ENCODE measurements around the gene ATP9B. TPM values are rescaled to one million over a fixed set of nuclear protein-coding genes. Genes with fewer than 3 reads are reported as not detected.

Gene ATP9B
- total and polyA plus RNA-seq, 4 donors: 7.1 to 31.4 (median 15.5) TPM

- H3K4me1 ChIP-seq (ENCODE audit: control insufficient read depth in 4 of 4, insufficient read depth in 4 of 4, low read length in 3 of 4): peaks cover 0 to 9% (median 5%) of the 10 kb centered on the region in 4 donors
- DNase-seq (ENCODE audit: low spot score): no peak
- H3K9ac ChIP-seq (ENCODE audit: low read depth in 1 of 2, low read length in 2 of 2): no peak overlapping the region
- TF ChIP-seq FOXA2 (IDR thresholded peaks at IDR 0.05) (no peak), SP1 (IDR thresholded peaks at IDR 0.05) (no peak), EGR1 (IDR thresholded peaks at IDR 0.05; ENCODE audit: low read depth in 2 of 2) (no peak), REST (IDR thresholded peaks at IDR 0.05) (no peak), NR2F2 (IDR thresholded peaks at IDR 0.05) (no peak), JUND (IDR thresholded peaks at IDR 0.05) (no peak), TAF1 (conservative IDR thresholded peaks at IDR 0.05) (no peak), ZBTB33 (IDR thresholded peaks at IDR 0.05) (no peak), GABPA (IDR thresholded peaks at IDR 0.05 in 1 of 2, conservative IDR thresholded peaks at IDR 0.05 in 1 of 2) (no peak), FOXA1 (IDR thresholded peaks at IDR 0.05) (no peak), HNF4G (IDR thresholded peaks at IDR 0.05) (no peak), HNF4A (conservative IDR thresholded peaks at IDR 0.05) (no peak), YY1 (IDR thresholded peaks at IDR 0.05) (no peak), RXRA (IDR thresholded peaks at IDR 0.05) (no peak), CTCF (IDR thresholded peaks at IDR 0.05; ENCODE audit: low read depth, low read length, missing input control) (no peak), RAD21 (IDR thresholded peaks at IDR 0.05) (no peak)
- TF ChIP-seq, protein P1, sequence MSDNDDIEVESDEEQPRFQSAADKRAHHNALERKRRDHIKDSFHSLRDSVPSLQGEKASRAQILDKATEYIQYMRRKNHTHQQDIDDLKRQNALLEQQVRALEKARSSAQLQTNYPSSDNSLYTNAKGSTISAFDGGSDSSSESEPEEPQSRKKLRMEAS (IDR thresholded peaks at IDR 0.05): no peak
- TF ChIP-seq, protein P2, sequence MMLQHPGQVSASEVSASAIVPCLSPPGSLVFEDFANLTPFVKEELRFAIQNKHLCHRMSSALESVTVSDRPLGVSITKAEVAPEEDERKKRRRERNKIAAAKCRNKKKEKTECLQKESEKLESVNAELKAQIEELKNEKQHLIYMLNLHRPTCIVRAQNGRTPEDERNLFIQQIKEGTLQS (IDR thresholded peaks at IDR 0.05): no peak
- H3K27me3 ChIP-seq (ENCODE audit: control insufficient read depth in 4 of 4, insufficient read depth in 4 of 4, low read length in 3 of 4): no peaks in the 10 kb centered on the region
- WGBS: 93% methylated on average over 4 of the region's 4 CpGs
- no peaks in the 10 kb centered on the region for H3K9me3 ChIP-seq (ENCODE audit: control insufficient read depth in 4 of 4, low read length in 3 of 4)
- H3K4me3 ChIP-seq (ENCODE audit: low read depth in 1 of 3, low read length in 3 of 3): no peak overlapping the region
- no peak overlapping the region for H3K27ac ChIP-seq (ENCODE audit: low read depth in 1 of 2, low read length in 2 of 2)
- peaks cover 0 to 6% (median 4%) of the 10 kb centered on the region in 4 donors for H3K36me3 ChIP-seq (ENCODE audit: control insufficient read depth in 4 of 4, insufficient read depth in 3 of 4, low read depth in 1 of 4, low read length in 3 of 4)
Observed at GRCh38 chr18:79206444-79206843, 137.2 kb downstream of the ATP9B start.

Measured in liver (tissue), 9 donors.